Esophagus muscularis mucosa (tissue), 4 donors: ENCODE measurements around the gene ANKLE2.

Experiments used
- EP300 ChIP-seq: sonication (generic); formaldehyde crosslinking; IDR thresholded peaks from one replicate; pipeline ENCODE4 v1.6.1; 2017; ENCODE audit warnings: antibody characterized with exemption
- POLR2A ChIP-seq: fragments of 450-650 bp; IDR thresholded peaks from one replicate; pipeline ENCODE4 v1.6.1; 2017; ENCODE audit warnings: antibody characterized with exemption, moderate library complexity, mild to moderate bottlenecking, low read depth
- TF ChIP-seq, protein P1 (sequence below), 3 experiments: fragments of 200-600 bp in 2 of 3; fragments of 450-650 bp in 1 of 3; sonication (generic) in 2 of 3; IDR thresholded peaks; one replicate each; pipeline ENCODE4 v1.5.1; 2017 to 2019; ENCODE audit warnings: antibody characterized with exemption in 3 of 3, mild to moderate bottlenecking in 2 of 3, moderate library complexity in 1 of 3

DNA sequence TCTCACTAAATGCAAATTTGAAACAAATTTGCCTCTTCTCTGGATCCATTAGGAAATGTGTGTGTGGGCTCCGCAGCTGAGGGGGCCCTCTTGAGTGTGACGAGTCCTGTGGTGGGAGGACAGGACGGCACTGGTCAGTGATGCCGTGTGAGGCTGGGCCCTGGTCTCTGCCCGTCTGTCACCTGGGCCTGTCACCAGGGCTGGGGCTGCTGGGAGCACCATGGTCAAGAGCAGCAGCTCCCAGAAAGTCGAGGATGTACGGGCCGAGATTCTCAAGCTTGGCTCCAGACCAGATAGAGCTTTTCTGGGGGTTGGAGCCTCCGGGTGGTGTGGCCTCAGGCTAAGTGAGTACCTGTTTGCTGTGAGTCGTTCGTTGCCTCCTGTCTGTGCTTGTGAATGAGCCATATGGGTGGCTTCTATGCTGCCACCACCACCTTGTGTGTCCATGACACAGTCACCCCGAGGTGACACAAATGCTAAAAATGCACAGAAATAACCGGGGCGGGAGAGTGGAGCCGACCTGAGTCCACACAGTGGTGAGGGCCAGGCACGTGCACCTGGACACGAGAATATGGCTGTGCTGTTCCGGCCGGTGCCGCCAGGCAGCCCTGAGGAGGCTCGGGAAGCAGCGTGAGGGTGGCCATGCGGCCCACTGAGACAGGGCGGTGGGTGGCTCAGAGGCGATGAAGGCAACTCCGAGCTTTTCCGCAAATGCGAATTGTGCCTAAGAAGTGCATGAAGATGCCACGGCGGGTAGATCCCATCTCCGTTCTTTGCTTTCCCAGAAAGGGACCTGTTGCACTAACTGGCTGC is 42.3 kb downstream of the ANKLE2 start:
- no peak for TF ChIP-seq EP300
- TF ChIP-seq, protein P1, sequence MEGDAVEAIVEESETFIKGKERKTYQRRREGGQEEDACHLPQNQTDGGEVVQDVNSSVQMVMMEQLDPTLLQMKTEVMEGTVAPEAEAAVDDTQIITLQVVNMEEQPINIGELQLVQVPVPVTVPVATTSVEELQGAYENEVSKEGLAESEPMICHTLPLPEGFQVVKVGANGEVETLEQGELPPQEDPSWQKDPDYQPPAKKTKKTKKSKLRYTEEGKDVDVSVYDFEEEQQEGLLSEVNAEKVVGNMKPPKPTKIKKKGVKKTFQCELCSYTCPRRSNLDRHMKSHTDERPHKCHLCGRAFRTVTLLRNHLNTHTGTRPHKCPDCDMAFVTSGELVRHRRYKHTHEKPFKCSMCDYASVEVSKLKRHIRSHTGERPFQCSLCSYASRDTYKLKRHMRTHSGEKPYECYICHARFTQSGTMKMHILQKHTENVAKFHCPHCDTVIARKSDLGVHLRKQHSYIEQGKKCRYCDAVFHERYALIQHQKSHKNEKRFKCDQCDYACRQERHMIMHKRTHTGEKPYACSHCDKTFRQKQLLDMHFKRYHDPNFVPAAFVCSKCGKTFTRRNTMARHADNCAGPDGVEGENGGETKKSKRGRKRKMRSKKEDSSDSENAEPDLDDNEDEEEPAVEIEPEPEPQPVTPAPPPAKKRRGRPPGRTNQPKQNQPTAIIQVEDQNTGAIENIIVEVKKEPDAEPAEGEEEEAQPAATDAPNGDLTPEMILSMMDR (IDR thresholded peaks at IDR 0.05) = no peak
- no peak for TF ChIP-seq POLR2A
